Body of pancreas (tissue), 4 donors: ENCODE measurements around the gene KHK.

Source experiments
- POLR2A ChIP-seq, 3 donors: fragments of 450-650 bp; IDR thresholded peaks; one replicate each; pipeline ENCODE4 v1.6.1; 2016; ENCODE audit warnings: antibody characterized with exemption in 3 of 3, mild to moderate bottlenecking in 2 of 3
- TF ChIP-seq, protein P1 (sequence below), 7 experiments: fragments of 450-650 bp in 4 of 7; fragments of 200-600 bp in 3 of 7; sonication (generic) in 3 of 7; IDR thresholded peaks; one replicate each; pipeline ENCODE4 v1.5.1; 2016 to 2019; ENCODE audit warnings: antibody characterized with exemption in 7 of 7

DNA sequence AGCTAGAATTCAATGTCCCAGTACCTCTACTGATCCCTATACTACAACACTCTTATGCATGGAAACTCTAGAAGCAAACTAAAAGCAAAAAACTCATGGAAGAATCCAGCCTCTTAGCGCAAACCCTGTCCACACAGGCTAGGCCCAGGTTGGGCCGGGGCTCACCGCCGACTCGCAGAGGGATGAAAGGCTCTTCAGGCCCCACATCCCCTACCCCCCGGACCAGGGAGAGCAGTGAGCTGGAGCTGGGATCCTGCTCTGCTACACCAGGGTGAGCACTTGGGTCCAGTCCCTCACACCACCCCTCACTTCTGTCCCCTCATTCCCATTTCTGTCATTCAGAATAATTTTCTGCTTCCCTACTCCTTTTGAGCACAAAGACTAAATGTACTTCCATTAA lies 17.1 kb upstream of the KHK start:
- TF ChIP-seq POLR2A (IDR thresholded peaks at IDR 0.05), result no peak
- TF ChIP-seq, protein P1, sequence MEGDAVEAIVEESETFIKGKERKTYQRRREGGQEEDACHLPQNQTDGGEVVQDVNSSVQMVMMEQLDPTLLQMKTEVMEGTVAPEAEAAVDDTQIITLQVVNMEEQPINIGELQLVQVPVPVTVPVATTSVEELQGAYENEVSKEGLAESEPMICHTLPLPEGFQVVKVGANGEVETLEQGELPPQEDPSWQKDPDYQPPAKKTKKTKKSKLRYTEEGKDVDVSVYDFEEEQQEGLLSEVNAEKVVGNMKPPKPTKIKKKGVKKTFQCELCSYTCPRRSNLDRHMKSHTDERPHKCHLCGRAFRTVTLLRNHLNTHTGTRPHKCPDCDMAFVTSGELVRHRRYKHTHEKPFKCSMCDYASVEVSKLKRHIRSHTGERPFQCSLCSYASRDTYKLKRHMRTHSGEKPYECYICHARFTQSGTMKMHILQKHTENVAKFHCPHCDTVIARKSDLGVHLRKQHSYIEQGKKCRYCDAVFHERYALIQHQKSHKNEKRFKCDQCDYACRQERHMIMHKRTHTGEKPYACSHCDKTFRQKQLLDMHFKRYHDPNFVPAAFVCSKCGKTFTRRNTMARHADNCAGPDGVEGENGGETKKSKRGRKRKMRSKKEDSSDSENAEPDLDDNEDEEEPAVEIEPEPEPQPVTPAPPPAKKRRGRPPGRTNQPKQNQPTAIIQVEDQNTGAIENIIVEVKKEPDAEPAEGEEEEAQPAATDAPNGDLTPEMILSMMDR (IDR thresholded peaks at IDR 0.05), result no peak
